ENCODE results near the gene ACAT1.

DNA sequence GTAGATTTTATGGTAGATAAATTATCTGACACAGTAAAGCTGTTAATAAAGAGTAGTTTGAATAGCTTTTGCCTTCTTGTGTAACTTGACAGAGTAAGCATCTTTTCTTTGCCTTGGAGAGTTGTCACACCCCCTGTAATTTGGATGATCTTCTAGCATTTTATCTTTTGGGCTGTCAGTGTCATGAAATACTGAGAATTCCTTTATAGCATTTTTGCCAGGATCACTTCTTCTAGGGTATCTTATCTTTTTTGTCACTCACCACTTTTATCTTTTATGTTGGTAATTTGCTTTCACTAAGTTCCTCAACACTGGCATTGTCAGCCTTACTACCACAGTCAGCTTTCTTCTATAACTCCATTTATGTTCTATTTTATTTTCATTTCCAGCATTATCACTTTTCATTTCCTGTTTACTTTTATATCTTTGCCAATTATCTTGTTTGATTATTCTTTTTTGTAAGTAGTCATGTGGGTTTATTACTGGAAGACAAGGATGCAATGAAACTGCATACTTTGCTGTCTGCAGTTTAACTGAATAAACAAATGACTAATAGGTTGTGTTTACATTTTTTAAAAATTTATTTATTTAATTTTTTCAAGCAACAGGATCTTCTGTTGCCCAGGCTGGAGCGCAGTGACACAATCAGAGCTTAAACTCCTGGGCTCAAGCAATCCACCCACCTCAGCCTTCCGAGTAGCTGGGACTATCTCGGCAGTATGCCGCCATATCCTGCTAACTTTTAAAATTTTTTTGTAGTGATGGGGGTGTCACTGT, 28.1 kb upstream of the ACAT1 start:
- TF ChIP-seq, protein P1, sequence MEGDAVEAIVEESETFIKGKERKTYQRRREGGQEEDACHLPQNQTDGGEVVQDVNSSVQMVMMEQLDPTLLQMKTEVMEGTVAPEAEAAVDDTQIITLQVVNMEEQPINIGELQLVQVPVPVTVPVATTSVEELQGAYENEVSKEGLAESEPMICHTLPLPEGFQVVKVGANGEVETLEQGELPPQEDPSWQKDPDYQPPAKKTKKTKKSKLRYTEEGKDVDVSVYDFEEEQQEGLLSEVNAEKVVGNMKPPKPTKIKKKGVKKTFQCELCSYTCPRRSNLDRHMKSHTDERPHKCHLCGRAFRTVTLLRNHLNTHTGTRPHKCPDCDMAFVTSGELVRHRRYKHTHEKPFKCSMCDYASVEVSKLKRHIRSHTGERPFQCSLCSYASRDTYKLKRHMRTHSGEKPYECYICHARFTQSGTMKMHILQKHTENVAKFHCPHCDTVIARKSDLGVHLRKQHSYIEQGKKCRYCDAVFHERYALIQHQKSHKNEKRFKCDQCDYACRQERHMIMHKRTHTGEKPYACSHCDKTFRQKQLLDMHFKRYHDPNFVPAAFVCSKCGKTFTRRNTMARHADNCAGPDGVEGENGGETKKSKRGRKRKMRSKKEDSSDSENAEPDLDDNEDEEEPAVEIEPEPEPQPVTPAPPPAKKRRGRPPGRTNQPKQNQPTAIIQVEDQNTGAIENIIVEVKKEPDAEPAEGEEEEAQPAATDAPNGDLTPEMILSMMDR (IDR thresholded peaks at IDR 0.05; ENCODE audit: low read depth, low read length) = no peak
- TF ChIP-seq EZH2phosphoT487 (IDR thresholded peaks at IDR 0.05; ENCODE audit: low read depth) = no peak

Data from OCI-LY3 (cell line).